GM19452 (cell line): ENCODE data around the gene PAK4.
"Not testable (repeated sequence)": the region's sequence is repeated elsewhere in the genome, so short reads cannot be mapped to it uniquely, and the experiment has no call there.

ENCODE experiments used
- ATAC-seq: cut with Tn5 transposase; IDR thresholded peaks from one replicate; pipeline ENCODE4 v1.9.1; 2021; ENCODE audit not compliant: unreplicated experiment

PAK4 gene

DNA sequence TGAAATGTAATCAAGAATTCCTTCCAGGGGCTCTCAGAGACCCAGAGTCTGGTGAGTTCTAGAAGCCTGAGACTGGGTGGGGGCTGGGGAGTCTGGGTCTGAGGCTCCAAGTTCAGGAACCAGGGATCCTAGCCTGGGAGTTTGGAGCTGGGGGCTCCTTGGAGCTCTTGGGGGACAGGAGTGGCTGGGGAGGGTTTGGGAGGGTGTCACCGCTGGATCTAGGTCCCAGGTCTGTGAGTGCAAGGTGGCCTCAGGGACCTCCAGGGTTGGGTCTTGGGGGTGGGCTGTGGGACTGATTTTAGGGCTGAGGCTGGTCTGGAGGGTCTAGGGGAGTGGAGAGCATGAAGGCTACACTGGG, 77.4 kb downstream of the PAK4 start:
- no peak for ATAC-seq

DNA sequence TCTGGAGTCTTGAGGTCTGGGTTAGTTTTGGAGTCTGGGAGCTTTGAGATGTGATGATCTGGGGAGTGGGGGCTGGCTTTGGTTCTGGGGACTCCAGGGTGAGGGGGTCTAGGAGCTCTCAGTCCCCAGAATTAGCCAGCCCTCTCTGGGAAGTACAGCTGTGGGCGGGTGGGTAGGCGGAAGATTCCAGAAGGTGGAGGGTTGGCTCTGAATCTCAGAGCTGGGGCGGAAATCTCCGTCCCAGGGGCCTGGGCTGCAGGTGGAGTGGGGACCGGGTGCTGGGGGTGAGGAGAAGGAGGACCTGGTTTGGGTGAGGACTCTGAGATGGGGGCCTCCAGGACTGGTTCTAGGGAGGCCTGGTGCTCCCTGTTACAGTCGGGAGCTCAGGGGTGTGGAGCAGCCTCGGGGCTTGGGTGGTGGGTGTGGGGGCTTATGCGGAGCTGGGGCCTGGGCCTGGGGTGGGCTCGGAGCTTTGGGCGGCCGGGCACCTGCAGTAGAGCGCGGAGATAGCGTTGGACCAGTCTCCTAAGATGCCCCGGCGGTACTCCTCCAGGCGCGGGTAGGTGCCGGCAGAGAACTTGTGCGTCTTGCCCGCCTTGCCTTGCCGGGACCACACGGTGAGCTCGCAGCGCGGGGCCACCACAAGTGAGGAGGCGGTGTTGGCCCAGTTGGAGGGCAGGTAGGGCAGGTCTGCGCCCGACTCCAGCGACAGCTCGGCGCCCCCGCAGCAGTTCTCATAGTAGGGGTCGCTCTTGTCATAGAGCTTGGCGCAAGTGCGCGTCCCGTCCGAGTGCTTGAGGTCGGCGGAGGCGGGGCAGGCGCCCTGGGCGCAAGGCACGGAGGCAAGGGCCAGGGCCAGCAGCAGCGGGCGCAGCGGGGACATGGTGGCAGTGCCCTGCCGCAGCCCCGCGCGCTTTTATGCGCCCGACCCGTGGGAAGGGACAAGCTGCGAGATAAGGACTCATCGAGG, 78.1 kb downstream of the PAK4 start, which contains the start of gene SYCN:
Gene SYCN (minus strand): TSS at position 892 of the 970 bp plus-strand sequence. CDS start 9 bp downstream, at position 883.
- no peak for ATAC-seq

DNA sequence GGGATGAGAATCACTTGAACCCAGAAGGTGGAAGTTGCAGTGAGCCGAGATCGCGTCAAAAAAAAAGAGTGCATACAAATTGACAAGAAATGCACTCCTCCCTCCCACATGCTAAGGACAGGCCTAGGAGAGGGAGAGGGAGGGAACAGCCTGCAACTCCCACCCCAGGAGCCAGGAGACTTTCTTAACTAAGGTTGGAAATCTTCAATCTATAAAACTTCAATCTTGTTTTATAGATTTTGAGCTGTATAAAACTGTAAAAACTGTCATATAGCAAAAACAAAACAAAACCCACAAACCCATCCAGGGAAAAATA, 79.8 kb downstream of the PAK4 start:
- no peak for ATAC-seq

DNA sequence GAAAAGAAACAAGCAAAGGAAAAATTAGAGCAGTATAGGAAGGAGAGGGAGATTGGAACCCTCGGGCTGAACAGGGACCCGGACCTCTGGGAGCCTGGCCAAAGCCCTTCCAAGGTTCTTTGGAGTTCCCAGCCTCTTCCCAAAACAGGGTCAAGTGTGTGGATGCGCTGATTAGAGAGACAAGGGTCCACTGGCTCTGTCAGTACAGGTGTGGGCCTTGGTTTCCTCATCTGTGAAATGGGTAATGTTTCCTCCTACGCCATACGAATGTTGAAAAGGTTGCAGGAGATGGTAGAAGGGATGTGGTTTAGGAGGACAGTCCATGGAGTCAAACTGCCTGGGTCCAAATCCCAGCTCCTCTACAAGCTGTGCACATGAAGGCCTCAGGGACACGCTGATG, 80.5 kb downstream of the PAK4 start:
- ATAC-seq: no peak

DNA sequence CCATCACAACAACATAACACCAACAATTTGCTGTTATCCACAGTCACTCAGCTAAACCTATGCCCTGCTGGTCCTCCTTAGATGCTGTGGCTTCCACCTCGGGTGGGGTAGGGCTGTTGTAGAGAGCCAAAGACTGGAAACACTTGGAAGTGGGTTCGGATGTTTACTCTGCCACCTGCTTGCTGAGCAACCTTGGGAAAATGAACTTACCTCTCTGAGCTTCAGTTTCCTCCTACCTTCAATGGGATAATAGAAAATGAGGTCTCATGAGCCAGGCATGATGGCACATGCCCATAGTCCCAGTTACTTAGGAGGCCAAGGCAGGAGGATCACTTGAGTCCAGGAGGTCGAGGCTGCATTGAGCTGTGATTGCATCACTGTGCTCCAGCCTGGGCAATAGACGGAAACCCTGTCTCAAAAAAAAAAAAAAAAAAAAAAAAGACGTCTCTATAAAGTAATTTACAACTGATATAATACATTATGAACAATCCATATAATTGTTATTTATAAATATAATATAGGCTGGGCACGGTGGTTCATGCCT, 81.8 kb downstream of the PAK4 start:
- no peak for ATAC-seq

DNA sequence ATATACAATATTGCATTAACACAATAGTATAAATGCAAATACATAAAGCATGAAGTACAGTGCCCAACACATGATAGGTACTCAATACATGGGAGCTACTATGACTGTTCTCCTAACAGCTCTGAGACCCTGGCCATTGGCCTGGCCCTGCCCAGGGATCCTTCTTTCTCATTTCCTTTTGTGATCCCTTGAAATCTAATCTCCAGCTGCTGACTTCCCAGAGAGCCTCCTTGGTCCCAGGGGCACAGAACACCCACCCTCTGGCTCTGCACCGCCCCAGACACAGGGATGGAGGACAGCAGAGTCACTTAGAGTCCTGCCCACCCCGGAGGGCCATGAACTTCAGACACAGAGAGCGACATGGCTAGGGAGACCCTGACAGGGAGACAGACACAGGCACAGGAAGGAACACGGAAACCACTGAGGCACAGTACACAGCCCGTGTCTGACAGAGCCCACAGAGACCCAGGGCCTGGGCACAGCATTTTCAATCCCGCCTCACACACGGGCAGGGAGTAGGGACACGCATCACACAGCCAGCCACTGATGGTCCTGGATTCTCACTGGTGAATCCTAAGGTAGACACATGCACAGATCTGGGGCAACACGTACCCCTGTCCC, 82.7 kb downstream of the PAK4 start:
- ATAC-seq: no peak

DNA sequence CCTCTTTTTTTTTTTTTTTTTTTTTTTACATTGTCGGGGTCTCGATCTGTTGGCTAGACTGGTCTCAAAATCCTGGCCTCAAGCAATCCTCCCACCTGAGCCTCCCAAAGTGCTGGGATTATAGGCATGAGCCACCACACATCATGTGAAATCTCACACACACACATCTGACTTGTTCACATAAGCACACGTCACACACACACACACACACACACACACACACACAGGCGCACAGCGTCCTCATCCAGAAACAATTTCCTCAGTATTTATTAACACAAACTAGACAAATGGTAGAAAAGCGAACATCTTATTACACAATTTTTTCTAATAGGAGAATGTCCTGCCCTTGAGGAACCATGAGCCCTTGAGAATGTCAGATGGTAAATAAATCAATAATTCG, 83.6 kb downstream of the PAK4 start:
- no peak for ATAC-seq

DNA sequence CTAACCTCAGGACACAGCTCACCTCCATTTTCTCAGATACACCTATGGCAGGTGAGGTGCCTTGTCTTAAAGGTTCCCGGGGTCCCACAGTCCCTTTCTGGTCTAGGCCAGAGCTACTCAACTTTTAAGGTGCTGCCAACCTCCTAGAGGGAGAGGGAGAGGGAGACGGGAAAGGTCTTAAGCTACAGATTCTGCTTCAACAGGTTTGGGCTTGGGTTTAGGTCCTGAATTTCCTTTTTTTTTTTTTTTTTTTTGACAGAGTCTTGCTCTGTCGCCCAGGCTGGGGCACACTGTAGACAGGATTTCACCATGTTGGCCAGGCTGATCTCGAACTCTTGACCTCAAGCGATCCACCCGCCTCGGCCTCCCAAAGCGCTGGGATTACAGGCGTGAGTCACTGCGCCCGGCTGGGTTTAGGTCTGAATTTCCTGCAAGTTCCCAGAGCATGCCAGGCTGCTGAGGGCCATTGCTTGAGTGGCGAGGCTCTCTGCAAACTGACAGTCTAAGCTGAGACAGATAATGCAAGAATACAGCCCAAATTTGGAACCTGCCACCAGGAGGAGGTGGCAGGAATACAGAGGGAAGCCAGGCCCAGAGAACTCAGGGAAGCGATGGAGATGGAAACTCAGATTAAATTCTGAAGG, 86.3 kb downstream of the PAK4 start:
- ATAC-seq: no peak

DNA sequence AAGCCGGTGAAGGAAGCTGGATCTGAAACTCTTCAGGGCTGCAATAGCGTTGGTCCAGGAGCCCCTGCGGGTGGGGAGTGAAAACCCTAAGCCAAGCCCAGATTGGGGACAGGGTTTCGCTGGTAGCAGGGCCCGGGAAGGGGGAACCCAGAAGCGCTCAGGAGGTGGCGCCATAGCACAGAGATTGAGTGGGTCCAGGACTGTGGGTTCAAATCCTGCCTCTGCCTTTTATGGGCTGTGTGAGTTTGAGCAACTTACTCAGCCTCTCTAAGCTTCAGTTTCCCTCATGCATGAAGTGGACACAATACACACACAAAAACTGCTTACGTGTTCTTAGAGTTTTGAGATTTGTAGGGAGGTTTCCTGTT, 86.8 kb downstream of the PAK4 start:
- no peak for ATAC-seq

DNA sequence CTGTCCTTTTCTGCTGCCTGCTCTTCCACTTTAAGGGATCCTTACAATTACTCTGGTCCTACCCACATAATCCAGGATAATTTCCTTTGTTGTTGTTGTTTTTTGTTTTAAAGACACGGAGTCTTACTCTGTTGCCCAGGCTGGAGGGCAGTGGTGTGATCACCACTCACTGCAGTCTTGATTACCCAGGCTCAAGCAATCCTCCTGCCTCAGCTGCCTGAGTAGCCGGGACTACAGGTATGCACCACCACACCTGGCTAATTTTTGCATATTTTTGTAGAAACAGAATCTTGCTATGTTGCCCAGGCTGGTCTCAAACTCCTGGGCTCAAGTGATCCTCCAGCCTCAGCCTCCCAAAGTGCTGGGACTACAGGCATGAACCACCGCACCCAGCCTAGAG, 89.7 kb downstream of the PAK4 start:
- not testable (repeated sequence) for ATAC-seq

DNA sequence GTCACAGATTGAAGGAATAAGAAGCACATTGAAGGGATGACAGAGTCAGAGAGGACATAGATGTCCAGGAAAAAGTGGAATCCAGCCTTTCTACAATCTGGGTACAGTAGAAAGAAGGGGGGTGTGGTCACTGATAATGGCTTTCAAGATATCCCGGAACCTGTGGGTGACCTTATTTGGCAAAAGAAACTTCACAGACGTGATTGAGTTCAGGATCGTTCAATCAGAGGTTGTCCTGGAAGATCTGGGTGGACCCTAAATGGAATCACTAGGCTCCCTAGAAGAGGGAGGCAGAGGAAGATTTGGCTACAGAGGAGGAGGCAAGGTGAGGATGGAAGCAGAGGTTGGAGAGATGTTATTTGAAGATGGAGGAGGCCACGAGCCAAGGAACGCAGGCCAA, 91.5 kb downstream of the PAK4 start:
- no peak for ATAC-seq

DNA sequence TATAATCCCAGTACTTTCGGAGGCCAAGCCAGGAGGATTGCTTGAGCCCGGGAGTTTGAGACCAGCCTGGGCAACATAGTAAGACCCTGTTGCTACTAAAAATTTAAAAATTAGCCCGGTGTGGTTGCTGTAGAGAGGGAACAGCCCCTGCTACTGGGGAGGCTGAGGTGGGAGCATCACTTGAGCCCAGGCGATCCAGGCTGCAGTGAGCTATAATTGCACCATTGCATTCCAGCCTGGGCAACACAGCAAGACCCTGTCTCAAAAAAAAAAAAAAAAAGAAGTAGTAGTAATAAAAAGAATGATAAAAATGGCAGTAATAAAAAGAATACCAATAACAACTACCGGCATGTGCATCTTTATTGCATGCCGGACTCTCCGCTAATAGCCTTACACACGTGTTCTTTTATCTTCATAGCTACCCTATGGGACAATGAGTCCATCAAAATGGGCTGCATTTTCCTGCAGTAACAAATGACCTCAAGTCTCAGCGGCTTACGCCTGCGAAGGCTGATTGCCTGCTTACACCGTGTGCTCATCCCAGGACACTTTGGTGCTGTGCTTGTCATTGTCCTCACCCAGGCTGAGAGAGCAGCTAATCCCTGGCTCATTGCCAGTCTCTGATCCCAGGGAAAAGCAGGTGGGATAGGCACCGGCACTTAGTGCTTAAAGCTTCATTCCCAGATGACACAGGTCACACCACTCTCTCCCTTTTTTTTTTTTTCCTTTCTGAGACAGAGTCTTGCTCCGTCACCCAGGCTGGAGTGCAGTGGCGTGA, 92.8 kb downstream of the PAK4 start:
- no peak for ATAC-seq

DNA sequence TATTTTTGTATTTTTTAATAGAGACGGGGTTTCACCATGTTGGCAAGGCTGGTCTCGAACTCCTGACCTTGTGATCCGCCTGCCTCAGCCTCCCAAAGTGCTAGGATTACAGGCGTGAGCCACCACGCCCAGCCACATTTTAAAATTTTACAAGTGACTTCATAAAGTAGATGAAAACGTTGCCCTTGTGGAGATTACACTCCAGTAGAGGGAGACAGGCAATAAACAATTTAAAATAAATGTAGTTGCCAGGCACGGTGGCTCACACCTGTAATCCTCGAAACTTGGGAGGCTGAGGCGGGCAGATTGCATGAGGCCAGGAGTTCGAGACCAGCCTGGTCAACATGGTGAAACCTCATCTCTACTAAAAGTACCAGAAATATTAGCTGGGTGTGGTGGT, 93.5 kb downstream of the PAK4 start:
- ATAC-seq: not testable (repeated sequence)

DNA sequence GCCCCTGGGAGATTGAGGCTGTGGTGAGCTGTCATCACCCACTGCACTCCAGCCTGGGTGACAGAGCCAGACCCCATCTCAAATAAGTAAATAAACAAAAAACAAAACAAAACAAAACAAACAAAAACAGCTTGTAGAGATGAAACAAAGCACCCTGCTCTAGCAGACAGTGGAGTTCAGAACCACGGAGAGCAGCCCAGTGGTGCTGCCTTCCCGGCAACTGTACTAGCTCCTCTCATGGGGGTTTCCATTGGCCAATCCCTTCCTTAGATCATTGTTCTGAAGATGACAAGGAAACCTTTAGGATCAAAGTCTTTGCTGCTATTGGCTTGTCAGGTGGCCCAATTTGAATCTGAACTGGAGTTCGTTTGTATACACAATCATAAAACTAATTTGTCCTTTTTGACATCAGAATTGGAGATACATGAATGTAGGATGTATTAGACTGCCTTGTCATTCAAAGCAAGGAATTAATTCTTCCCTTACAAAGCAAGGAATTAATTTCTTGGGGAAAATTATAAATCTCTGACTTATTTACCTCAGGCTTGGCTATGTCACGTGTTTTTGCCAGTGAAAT, 98.2 kb downstream of the PAK4 start:
- no peak for ATAC-seq

DNA sequence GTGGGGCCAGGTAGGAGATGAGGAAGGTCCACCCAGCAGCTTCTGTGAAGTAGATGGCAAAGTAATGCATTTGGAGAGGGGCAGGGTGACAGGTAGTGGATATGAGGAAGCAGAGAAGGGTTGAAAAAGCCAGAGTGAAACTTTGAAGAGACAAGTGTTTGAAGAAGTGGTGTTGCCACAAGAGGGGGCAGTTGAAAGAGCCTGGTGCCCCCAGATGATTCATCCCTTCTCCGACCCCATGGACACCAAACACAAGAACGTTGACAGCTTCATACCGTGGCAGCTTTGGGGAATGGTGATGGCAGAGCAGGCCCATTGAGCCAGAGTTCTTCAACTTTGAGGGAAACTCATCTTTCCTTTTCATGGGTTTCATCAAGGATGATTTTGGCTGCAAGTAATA, 99.3 kb downstream of the PAK4 start:
- ATAC-seq: no peak
